ENCODE measurements around the gene SAP30L. TPM values are rescaled to one million over a fixed set of nuclear protein-coding genes. Genes with fewer than 3 reads are reported as not detected.

The SAP30L gene
- total RNA-seq, 2 donors from 2014 or later: 27.7 to 40.3 TPM

DNA sequence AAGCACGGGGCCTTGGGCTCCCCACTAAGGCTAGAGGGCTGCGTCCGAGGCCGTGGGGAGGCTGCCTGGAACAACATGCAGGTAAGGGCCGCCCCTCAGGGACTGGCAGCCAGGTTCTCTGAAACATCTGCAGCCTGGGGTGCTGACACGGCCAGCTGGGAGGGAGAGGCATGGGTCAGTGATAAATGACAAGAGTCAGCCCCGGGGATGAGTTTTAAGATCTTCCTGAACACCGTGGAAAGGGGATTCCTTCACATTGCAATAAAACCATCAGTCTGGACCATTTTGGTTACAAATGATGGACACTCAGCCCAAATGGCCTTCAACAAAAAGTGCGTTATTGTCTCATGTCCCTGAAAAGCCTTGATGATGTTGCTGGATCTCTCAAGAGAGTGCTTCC, 32.9 kb upstream of the SAP30L start:
- Mint-ChIP-seq H3K27me3 (ENCODE audit: insufficient read depth) (peaks cover 17% of the 10 kb centered on the region), H3K9me3 (no peaks in the 10 kb centered on the region), H3K36me3 (ENCODE audit: low read depth) (peaks cover 36% of the 10 kb centered on the region), H3K27ac (no peak overlapping the region), H3K4me1 (peaks cover 6% of the 10 kb centered on the region), H3K4me3 (no peak overlapping the region)
- TF ChIP-seq CTCF (conservative IDR thresholded peaks at IDR 0.05): no peak
- no peak for DNase-seq
- no peak overlapping the region for H3K4me3 ChIP-seq (ENCODE audit: low read length)
- no peak overlapping the region for H3K27ac ChIP-seq (ENCODE audit: low read depth, low read length)
- H3K4me1 ChIP-seq (ENCODE audit: control insufficient read depth, insufficient read depth, low read length): peaks cover under 1% of the 10 kb centered on the region
- WGBS, 2 experiments (ENCODE audit: insufficient coverage in 1 of 2, insufficient read length in 1 of 2): 94 to 95% methylated on average over 7 to 9 of the region's 9 CpGs
- no peak overlapping the region for H3K9ac ChIP-seq (ENCODE audit: extremely low read depth, low read length, poor library complexity, severe bottlenecking)
- H3K9me3 ChIP-seq (ENCODE audit: control insufficient read depth, low read length): no peaks in the 10 kb centered on the region
- H3K36me3 ChIP-seq (ENCODE audit: control insufficient read depth, insufficient read depth, low read length): peaks cover 63% of the 10 kb centered on the region
- H3K27me3 ChIP-seq (ENCODE audit: control insufficient read depth, insufficient read depth, low read length, poor library complexity, severe bottlenecking): no peaks in the 10 kb centered on the region

GRCh38 chr5:154415114-154415513, 30.7 kb upstream of the SAP30L start:
- no peaks in the 10 kb centered on the region for H3K27me3 ChIP-seq (ENCODE audit: control insufficient read depth, insufficient read depth, low read length, poor library complexity, severe bottlenecking)
- H3K4me3 Mint-ChIP-seq: no peak overlapping the region
- no peak overlapping the region for H3K27ac ChIP-seq (ENCODE audit: low read depth, low read length)
- peaks cover 65% of the 10 kb centered on the region for H3K36me3 ChIP-seq (ENCODE audit: control insufficient read depth, insufficient read depth, low read length)
- H3K9ac ChIP-seq (ENCODE audit: extremely low read depth, low read length, poor library complexity, severe bottlenecking): no peak overlapping the region
- H3K4me1 Mint-ChIP-seq: peaks cover 5% of the 10 kb centered on the region
- no peaks in the 10 kb centered on the region for H3K9me3 Mint-ChIP-seq
- H3K27ac Mint-ChIP-seq: no peak overlapping the region
- WGBS, 2 experiments (ENCODE audit: insufficient coverage in 1 of 2, insufficient read length in 1 of 2): 79 to 83% methylated on average over 4 to 6 of the region's 6 CpGs
- peaks cover 42% of the 10 kb centered on the region for H3K36me3 Mint-ChIP-seq (ENCODE audit: low read depth)
- H3K27me3 Mint-ChIP-seq (ENCODE audit: insufficient read depth): peaks cover under 1% of the 10 kb centered on the region
- no peak for TF ChIP-seq CTCF (conservative IDR thresholded peaks at IDR 0.05)
- H3K4me1 ChIP-seq (ENCODE audit: control insufficient read depth, insufficient read depth, low read length): no peaks in the 10 kb centered on the region
- DNase-seq: no peak
- H3K4me3 ChIP-seq (ENCODE audit: low read length): no peak overlapping the region
- H3K9me3 ChIP-seq (ENCODE audit: control insufficient read depth, low read length): no peaks in the 10 kb centered on the region

GRCh38 chr5:154418344-154418820, 27.4 kb upstream of the SAP30L start:
- peaks cover 12% of the 10 kb centered on the region for H3K9me3 ChIP-seq (ENCODE audit: control insufficient read depth, low read length)
- Mint-ChIP-seq H3K36me3 (ENCODE audit: low read depth) (peaks cover 26% of the 10 kb centered on the region), H3K9me3 (peaks cover 2% of the 10 kb centered on the region), H3K4me1 (peaks cover 5% of the 10 kb centered on the region), H3K4me3 (no peak overlapping the region), H3K27me3 (ENCODE audit: insufficient read depth) (no peaks in the 10 kb centered on the region), H3K27ac (no peak overlapping the region)
- WGBS, 2 experiments (ENCODE audit: insufficient coverage in 1 of 2, insufficient read length in 1 of 2): 93 to 95% methylated on average over 3 to 5 of the region's 5 CpGs
- TF ChIP-seq CTCF (conservative IDR thresholded peaks at IDR 0.05): no peak
- H3K27ac ChIP-seq (ENCODE audit: low read depth, low read length): no peak overlapping the region
- H3K27me3 ChIP-seq (ENCODE audit: control insufficient read depth, insufficient read depth, low read length, poor library complexity, severe bottlenecking): no peaks in the 10 kb centered on the region
- no peaks in the 10 kb centered on the region for H3K4me1 ChIP-seq (ENCODE audit: control insufficient read depth, insufficient read depth, low read length)
- no peak overlapping the region for H3K9ac ChIP-seq (ENCODE audit: extremely low read depth, low read length, poor library complexity, severe bottlenecking)
- DNase-seq: no peak
- peaks cover 44% of the 10 kb centered on the region for H3K36me3 ChIP-seq (ENCODE audit: control insufficient read depth, insufficient read depth, low read length)
- H3K4me3 ChIP-seq (ENCODE audit: low read length): no peak overlapping the region
